CD14-positive monocyte (primary cell): ENCODE data around the gene TSPAN3. TPM values are rescaled to one million over a fixed set of nuclear protein-coding genes. Genes with fewer than 3 reads are reported as not detected.

ENCODE experiments used
- DNase-seq, 3 donors: peaks; one replicate each; pipeline ENCODE4 v3.0.0-alpha.2; 2011 to 2022
- H2AFZ ChIP-seq: 2 replicates; pipeline ENCODE4 v1.6.0; 2012; ENCODE audit warnings: mild to moderate bottlenecking, low read depth, low read length, inconsistent platforms; ENCODE audit not compliant: insufficient read depth, poor library complexity, severe bottlenecking
- H3K27ac ChIP-seq, 2 donors: 1 replicate in 1 of 2; 2 replicates in 1 of 2; pipeline ENCODE4 v1.5.1; 2012 to 2013; ENCODE audit warnings: low read length in 2 of 2, control low read depth in 1 of 2, inconsistent platforms in 1 of 2, low read depth in 1 of 2, mild to moderate bottlenecking in 1 of 2
- H3K27me3 ChIP-seq, 2 donors: one replicate each; pipeline versions ENCODE4 v1.6.0 to v1.6.1; 2011 to 2013; ENCODE audit warnings: low read length in 2 of 2; ENCODE audit not compliant: control insufficient read depth in 2 of 2, insufficient read depth in 2 of 2
- H3K36me3 ChIP-seq, 2 donors: replicated peaks in 1 of 2; 1 replicate in 1 of 2; 2 replicates in 1 of 2; pipeline versions ENCODE4 v1.5.1 to v1.6.1; 2012 to 2013; ENCODE audit warnings: low read length in 2 of 2, control low read depth in 1 of 2, inconsistent platforms in 1 of 2, mild to moderate bottlenecking in 1 of 2; ENCODE audit not compliant: insufficient read depth in 2 of 2, control insufficient read depth in 1 of 2
- H3K4me1 ChIP-seq, 2 donors: 1 replicate in 1 of 2; 2 replicates in 1 of 2; pipeline versions ENCODE4 v1.5.1 to v1.6.1; 2012 to 2013; ENCODE audit warnings: low read length in 2 of 2, control low read depth in 1 of 2, inconsistent platforms in 1 of 2, mild to moderate bottlenecking in 1 of 2, moderate library complexity in 1 of 2; ENCODE audit not compliant: insufficient read depth in 2 of 2, control insufficient read depth in 1 of 2
- H3K4me2 ChIP-seq: replicated peaks from 2 replicates; pipeline ENCODE3; 2012; ENCODE audit warnings: low read length, moderate library complexity, mild to moderate bottlenecking; ENCODE audit not compliant: poor library complexity, severe bottlenecking; ENCODE audit errors: extremely low read depth
- H3K4me3 ChIP-seq, 3 experiments: fragments of 200-600 bp in 1 of 3; sonication (generic) in 1 of 3; replicated peaks in 1 of 3; 1 replicate in 2 of 3; 2 replicates in 1 of 3; pipeline ENCODE4 v1.5.1; 2011 to 2013; ENCODE audit warnings: low read length in 3 of 3, mild to moderate bottlenecking in 3 of 3, control low read depth in 2 of 3, low read depth in 2 of 3, inconsistent platforms in 1 of 3, moderate library complexity in 1 of 3
- H3K79me2 ChIP-seq: 2 replicates; pipeline ENCODE4 v1.6.0; 2012; ENCODE audit warnings: mild to moderate bottlenecking, control low read depth, inconsistent platforms, low read length, moderate library complexity; ENCODE audit not compliant: insufficient read depth
- H3K9ac ChIP-seq: 2 replicates; pipeline ENCODE4 v1.6.0; 2017; ENCODE audit warnings: low read length, mild to moderate bottlenecking; ENCODE audit not compliant: insufficient read depth, poor library complexity, severe bottlenecking
- H3K9me3 ChIP-seq, 2 donors: replicated peaks in 1 of 2; 1 replicate in 1 of 2; 2 replicates in 1 of 2; pipeline versions ENCODE4 v1.5.1 to v1.6.1; 2012 to 2013; ENCODE audit warnings: low read length in 2 of 2, control low read depth in 1 of 2; ENCODE audit not compliant: control insufficient read depth in 1 of 2, insufficient read depth in 1 of 2
- H4K20me1 ChIP-seq: 2 replicates; pipeline ENCODE4 v1.6.0; 2012; ENCODE audit warnings: mild to moderate bottlenecking, low read length, control low read depth, moderate library complexity; ENCODE audit not compliant: insufficient read depth
- H3K27ac Mint-ChIP-seq, 7 donors: one replicate each; pipeline ENCODE4 v1.8.0; 2020; ENCODE audit warnings: mild to moderate bottlenecking in 7 of 7, mixed read lengths in 7 of 7, moderate library complexity in 6 of 7, inconsistent platforms in 2 of 7
- H3K27me3 Mint-ChIP-seq, 3 donors: one replicate each; pipeline ENCODE4 v1.8.0; 2021 to 2022; ENCODE audit warnings: low read depth in 3 of 3, mild to moderate bottlenecking in 3 of 3, mixed read lengths in 3 of 3, moderate library complexity in 3 of 3, inconsistent platforms in 1 of 3
- H3K36me3 Mint-ChIP-seq, 2 donors: one replicate each; pipeline ENCODE4 v1.8.0; 2020; ENCODE audit warnings: mixed read lengths in 2 of 2, inconsistent platforms in 1 of 2, mild to moderate bottlenecking in 1 of 2
- H3K4me1 Mint-ChIP-seq: one replicate; pipeline ENCODE4 v1.8.0; 2020; ENCODE audit warnings: mild to moderate bottlenecking, mixed read lengths
- H3K4me3 Mint-ChIP-seq, 2 donors: one replicate each; pipeline ENCODE4 v1.8.0; 2020; ENCODE audit warnings: mild to moderate bottlenecking in 2 of 2, mixed read lengths in 2 of 2, moderate library complexity in 1 of 2
- H3K9me3 Mint-ChIP-seq, 7 donors: one replicate each; pipeline ENCODE4 v1.8.0; 2020 to 2022; ENCODE audit warnings: mixed read lengths in 7 of 7, mild to moderate bottlenecking in 6 of 7, moderate library complexity in 6 of 7, inconsistent platforms in 2 of 7
- CTCF ChIP-seq: fragments of 200-600 bp; IDR thresholded peaks from one replicate; pipeline ENCODE4 v1.8.0; 2022; ENCODE audit warnings: antibody characterized with exemption, mild to moderate bottlenecking
- WGBS: methylation state at CpG from one replicate; pipeline ENCODE4 v1.1.5; 2013; ENCODE audit warnings: missing lambda C conversion rate; ENCODE audit not compliant: insufficient coverage; 5-methylcytosine and 5-hydroxymethylcytosine counted together
- intact Hi-C, 2 donors: fragments of 100-400 bp; cut with micrococcal nuclease; formaldehyde crosslinking; loops; one replicate each; pipeline versions ENCODE4 v1.15.0 to v1.15.1; 2023
- polyA plus RNA-seq, 3 donors: library from polyadenylated mRNA; depleted of rRNA in 1 of 3; unstranded in 2 of 3; stranded (reverse) in 1 of 3; fragments of 300-500 nt in 2 of 3; fragments of >200 nt in 1 of 3; fragmentation: Illumina TruSeq in 2 of 3; gene quantifications; 1 replicate in 2 of 3; 2 replicates in 1 of 3; pipeline ENCODE4 v1.2.3, GENCODE V29; 2012 to 2021

The TSPAN3 gene
- polyA plus RNA-seq, 3 donors, result 26.0 to 68.0 (median 53.2) TPM

DNA sequence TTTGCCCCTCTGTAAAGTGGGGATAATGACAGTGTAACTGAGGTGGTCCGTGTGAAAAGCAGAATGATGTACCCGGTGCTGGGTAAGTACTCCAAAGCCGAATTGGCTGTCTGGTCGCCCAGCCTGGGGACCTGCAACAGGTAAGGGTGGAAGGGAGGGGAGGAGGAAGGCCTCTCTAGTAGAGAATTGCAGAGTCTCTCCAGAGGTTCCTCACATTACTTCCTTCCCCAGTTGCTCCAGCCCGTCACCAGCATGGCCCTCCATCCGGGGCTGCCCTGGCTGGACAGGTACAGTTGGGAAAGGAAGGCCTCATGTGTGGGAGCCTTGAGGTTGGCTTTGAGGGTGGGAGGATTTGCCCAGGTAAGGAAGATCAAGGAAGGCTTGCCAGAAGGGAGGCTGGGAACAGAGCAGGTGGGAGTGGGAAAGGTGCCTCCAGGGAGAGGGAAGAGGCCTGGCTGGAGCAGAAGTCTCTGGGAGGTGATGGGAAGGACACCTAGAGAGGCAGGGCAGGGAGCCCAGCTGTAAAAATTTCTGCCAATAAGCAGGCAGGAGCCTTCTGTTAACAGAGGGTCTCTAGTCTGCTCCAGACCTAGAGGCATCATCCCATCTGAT, 77.7 kb downstream of the TSPAN3 start:
- Mint-ChIP-seq H3K9me3 (peaks cover 0 to 2% (median 0%) of the 10 kb centered on the region in 7 donors), H3K27ac (peak overlapping the region; percentile 88 to 99 (median 95)), H3K36me3 (peaks cover 6 to 14% of the 10 kb centered on the region in 2 donors), H3K4me1 (peaks cover 93% of the 10 kb centered on the region), H3K27me3 (peaks cover 0 to 7% (median 0%) of the 10 kb centered on the region in 3 donors), H3K4me3 (peak overlapping the region; percentile 74 to 82)
- no peak for TF ChIP-seq CTCF
- peaks cover 96 to 99% of the 10 kb centered on the region in 2 donors for H3K4me1 ChIP-seq
- H3K4me2 ChIP-seq, result peak overlapping the region; percentile 84
- peak overlapping the region in 1 of 3 experiments; percentile 94 for H3K4me3 ChIP-seq
- DNase-seq, result no peak
- no peak overlapping the region for H2AFZ ChIP-seq
- peaks cover 29% of the 10 kb centered on the region for H4K20me1 ChIP-seq
- intact Hi-C loops, result loop anchor here in 1 of 2 donors (10.0 kb wide), 1 partner anchor 72 kb away; no protein-coding TSS in a partner anchor
- peak overlapping the region; percentile 55 to 91 for H3K27ac ChIP-seq
- H3K79me2 ChIP-seq, result peaks cover 65% of the 10 kb centered on the region
- peaks cover 0 to 3% of the 10 kb centered on the region in 2 donors for H3K36me3 ChIP-seq
- H3K9me3 ChIP-seq, result no peaks in the 10 kb centered on the region
- H3K9ac ChIP-seq, result peak overlapping the region; percentile 4
- 58% methylated on average over 2 of the region's 6 CpGs for WGBS
- no peaks in the 10 kb centered on the region for H3K27me3 ChIP-seq

DNA sequence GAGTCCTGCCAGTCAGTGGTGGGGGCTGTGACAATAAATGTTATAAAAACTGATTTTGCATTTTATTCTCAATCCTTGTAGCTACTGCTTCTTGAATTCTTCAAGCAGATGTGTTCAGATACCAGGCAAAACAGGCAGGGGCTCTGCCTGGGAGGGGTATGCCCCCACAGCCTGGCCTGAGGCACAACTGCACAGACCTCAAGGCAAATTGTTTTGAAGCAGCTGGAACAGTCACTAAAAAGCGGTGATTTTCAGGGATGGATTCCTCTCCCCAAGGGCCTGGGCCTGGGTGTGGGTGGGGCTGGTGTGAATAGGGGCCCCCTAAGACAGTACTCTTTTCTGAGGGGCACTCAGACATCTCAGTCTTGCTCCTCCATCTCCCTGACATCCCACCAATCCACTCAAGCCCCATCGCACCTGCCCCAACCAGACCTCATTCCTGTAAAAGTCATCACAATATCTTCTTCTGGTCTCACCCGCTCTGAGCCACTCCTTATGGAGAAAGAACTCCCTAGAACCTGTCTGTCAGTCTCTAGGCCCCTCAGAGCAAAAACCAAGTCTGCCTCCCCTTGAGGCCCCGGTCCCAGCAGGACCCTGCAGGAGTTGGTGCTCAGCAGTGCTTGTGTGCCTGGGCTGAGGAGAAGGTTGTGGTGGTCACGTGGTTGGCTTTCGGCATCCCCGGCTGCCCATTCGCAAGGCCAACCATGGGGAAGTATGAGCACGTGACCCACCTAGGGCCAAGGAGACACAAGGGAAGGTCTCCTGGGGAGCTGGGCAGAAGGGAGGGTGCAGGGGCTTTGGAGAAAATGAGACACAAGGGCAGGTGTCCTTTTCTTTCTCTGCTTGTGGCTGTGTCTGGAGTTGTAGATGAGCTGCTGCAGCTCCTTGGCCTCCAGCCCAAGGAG, 78.9 kb downstream of the TSPAN3 start:
- Histone ChIP-seq H2AFZ (peak overlapping the region; percentile 43), H3K36me3 (peaks cover 0 to 1% of the 10 kb centered on the region in 2 donors), H3K4me2 (peak overlapping the region; percentile 84), H3K79me2 (peaks cover 60% of the 10 kb centered on the region), H3K9me3 (no peaks in the 10 kb centered on the region), H3K4me3 (peak overlapping the region in 1 of 3 experiments; percentile 94), H3K4me1 (peaks cover 96 to 99% of the 10 kb centered on the region in 2 donors), H3K27ac (peak overlapping the region; percentile 49 to 91), H3K27me3 (no peaks in the 10 kb centered on the region), H4K20me1 (peaks cover 17% of the 10 kb centered on the region), H3K9ac (peak overlapping the region; percentile 10)
- peak overlapping the region; percentile 83 to 99 (median 90) for H3K27ac Mint-ChIP-seq
- intact Hi-C loops, result loop anchor here in 1 of 2 donors (10.0 kb wide), 1 partner anchor 73 kb away; no protein-coding TSS in a partner anchor
- peaks cover 0 to 7% (median 0%) of the 10 kb centered on the region in 3 donors for H3K27me3 Mint-ChIP-seq
- WGBS, result 29% methylated on average over 7 of the region's 9 CpGs
- H3K4me3 Mint-ChIP-seq, result peak overlapping the region in 1 of 2 donors; percentile 41
- peaks cover 0 to 2% (median 0%) of the 10 kb centered on the region in 7 donors for H3K9me3 Mint-ChIP-seq
- peaks cover 0 to 6% of the 10 kb centered on the region in 2 donors for H3K36me3 Mint-ChIP-seq
- peak; percentile 56 to 89 (median 83) for DNase-seq
- H3K4me1 Mint-ChIP-seq, result peaks cover 93% of the 10 kb centered on the region
- TF ChIP-seq CTCF, result no peak
